Measurements from ENCODE around the gene R3HDM1.
A peak's percentile ranks its signal among the peaks of the same experiment; 100 is the strongest.
"Not testable (repeated sequence)": the region's sequence is repeated elsewhere in the genome, so short reads cannot be mapped to it uniquely, and the experiment has no call there.

R3HDM1 gene

DNA sequence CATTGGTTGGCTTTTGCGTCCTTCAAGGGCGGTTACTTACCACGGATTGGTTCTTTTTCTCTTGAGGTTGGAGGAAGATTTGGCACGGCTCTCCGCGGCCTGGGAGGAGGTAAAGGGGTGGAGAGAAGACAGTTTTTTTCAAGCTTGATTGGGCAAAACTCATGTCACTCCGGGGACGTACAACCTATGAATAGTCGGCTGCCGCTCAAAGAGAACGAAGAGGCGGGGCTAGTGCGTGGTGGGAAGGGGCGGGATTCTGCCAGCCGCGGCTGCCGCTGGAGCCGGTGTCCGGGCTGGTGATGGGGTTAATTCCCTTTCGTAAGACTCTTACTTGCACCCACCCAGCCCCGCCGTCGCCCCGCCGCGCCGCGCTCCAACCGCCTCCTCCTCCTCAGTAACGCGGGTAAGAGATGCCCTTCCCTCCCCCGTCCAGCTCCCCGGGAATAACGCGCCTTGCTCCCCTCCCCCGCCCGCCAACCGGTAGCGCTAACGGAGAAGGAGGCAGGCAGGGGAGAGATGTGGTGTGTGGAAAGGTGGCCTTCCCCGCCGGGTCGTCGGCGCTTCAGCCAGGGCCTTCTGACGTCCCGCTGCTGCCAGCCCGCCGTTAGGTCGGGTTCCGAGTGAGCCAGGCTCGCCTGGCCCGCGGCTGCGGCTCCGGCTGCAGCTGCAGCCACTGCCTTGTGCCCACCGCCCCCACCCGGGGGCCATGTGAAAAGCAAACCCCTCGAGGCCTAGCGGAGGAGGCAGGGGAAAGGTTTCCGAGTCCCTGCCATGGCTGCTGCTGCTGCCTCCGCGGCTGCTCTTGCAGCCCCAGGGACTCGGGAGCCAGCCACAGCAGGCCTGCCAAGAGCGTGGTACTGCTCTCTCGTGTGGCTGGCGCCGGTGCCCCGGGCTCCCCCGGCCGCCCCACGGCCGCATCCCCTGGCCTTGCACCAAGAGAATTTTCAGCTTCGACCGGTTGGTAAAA is at the start of gene R3HDM1:
R3HDM1 (plus strand) TSS at position 254 of the 967 bp plus-strand sequence. CDS start 73,362 bp downstream, outside the sequence.
- no peak within 1 kb of the TSS for H3K27ac Mint-ChIP-seq
- no peaks in the 10 kb centered on the region for H3K36me3 Mint-ChIP-seq
- no peaks in the 10 kb centered on the region for H3K27me3 Mint-ChIP-seq
- no peak within 1 kb of the TSS for H3K4me3 Mint-ChIP-seq
- peaks cover 34% of the 10 kb centered on the region for H3K4me1 Mint-ChIP-seq
- ATAC-seq = peak; percentile 95
- H3K9me3 Mint-ChIP-seq = no peaks in the 10 kb centered on the region

DNA sequence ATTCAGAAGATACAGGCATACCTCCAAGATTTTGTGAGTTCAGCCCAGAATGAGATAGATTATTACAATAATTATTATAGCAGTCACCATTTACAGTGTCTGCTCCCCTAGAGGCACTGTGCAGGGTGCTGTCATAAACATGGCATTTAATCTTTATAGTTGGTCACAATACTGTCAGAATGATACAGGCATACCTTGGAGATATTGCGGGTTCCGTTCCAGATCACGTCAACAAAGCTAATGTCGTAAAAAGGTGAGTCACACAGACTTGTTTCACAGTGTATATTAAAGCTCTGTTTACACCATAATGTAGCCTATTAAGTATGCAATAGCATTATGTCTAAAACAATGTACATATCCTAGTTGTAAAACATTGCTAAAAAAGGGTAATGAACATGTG is 45.8 kb upstream of the R3HDM1 start:
- Mint-ChIP-seq H3K27ac (no peak overlapping the region), H3K4me1 (peaks cover 15% of the 10 kb centered on the region), H3K36me3 (peaks cover 52% of the 10 kb centered on the region), H3K27me3 (no peaks in the 10 kb centered on the region), H3K9me3 (no peaks in the 10 kb centered on the region), H3K4me3 (no peak overlapping the region)
- no peak for ATAC-seq

DNA sequence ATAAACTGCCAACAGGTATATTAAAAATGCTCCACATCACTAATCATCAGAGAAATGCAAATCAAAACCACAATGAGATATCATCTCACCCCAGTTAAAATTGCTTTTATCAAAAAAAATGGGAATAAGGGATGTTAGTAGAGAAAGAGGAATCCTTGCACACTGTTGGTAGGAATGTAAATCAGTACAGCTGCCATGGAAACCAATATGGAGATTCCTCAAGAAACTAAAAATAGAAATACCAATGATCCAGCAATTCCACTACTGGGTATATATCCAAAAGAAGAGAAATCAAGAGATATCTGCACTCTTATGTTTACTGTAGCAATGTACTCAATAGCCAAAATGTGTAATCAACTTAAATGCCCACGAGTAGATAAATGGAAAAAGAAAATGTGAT is 40.9 kb upstream of the R3HDM1 start:
- H3K27me3 Mint-ChIP-seq = no peaks in the 10 kb centered on the region
- no peak for ATAC-seq
- H3K9me3 Mint-ChIP-seq = peaks cover 9% of the 10 kb centered on the region
- H3K4me1 Mint-ChIP-seq = peaks cover 15% of the 10 kb centered on the region
- H3K27ac Mint-ChIP-seq = no peak overlapping the region
- H3K36me3 Mint-ChIP-seq = peaks cover 68% of the 10 kb centered on the region
- no peak overlapping the region for H3K4me3 Mint-ChIP-seq

DNA sequence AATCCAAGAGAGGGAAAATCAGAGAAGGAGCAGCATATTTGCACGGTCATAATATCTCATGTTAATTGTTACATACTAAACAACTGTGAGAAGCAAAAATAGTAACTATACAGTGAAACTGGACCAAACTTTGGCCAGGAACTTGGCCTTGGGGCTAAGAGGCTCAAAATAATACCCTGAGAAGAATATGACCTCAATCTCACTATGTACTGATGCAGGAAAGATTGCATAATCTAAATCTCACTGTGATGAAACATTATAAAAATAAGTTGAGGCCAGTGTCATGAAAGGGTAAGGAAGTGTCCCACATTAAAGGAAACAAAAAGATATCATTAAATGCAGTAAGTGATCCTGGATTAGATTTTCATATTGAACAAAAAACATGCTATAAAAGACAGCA is 36.8 kb upstream of the R3HDM1 start:
- Mint-ChIP-seq H3K4me1 (peaks cover 6% of the 10 kb centered on the region), H3K36me3 (peaks cover 64% of the 10 kb centered on the region), H3K9me3 (peaks cover 22% of the 10 kb centered on the region), H3K4me3 (no peak overlapping the region), H3K27me3 (no peaks in the 10 kb centered on the region), H3K27ac (no peak overlapping the region)
- no peak for ATAC-seq

DNA sequence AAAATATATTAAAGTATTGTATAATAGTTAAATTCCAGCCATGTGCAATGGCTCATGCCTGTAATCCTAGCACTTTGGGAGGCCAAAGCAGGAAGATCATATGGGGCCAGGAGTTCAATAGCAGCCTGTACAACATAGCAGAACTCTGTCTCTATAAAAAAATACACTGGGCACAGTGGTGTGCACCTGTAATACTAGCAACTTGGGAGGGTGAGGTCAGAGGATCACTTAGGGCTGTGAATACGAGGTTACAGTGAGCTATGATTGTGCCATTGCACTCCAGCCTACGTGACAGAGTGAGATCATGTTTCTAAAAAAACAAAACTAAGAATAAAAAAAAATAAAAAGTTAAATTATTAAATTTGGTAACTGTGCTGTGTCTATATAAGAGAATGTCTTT is 36.4 kb upstream of the R3HDM1 start:
- no peak for ATAC-seq
- Mint-ChIP-seq H3K36me3 (peaks cover 64% of the 10 kb centered on the region), H3K4me1 (peaks cover 2% of the 10 kb centered on the region), H3K9me3 (peaks cover 24% of the 10 kb centered on the region), H3K27ac (no peak overlapping the region), H3K27me3 (no peaks in the 10 kb centered on the region), H3K4me3 (no peak overlapping the region)

DNA sequence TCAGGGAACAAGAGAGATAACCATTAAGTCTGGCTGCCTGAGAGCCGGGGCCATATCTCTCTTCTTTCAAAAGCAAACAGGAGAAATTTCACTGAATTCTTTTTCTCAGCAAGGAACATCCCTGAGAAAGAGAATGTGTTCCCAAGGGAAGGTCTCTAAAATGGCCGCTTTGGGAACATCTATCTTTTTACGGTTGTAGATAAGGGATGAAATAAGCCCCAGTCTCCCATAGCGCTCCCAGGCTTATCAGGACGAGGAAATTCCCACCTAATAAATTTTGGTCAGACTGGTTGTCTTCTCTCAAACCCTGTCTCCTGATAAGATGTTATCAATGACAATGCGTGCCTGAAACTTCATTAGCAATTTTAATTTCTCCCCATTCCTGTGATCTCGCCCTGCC is 32.7 kb upstream of the R3HDM1 start:
- H3K27me3 Mint-ChIP-seq, H3K27ac Mint-ChIP-seq, H3K4me1 Mint-ChIP-seq, ATAC-seq, H3K4me3 Mint-ChIP-seq: not testable (repeated sequence)
- Mint-ChIP-seq H3K9me3 (peaks cover 22% of the 10 kb centered on the region), H3K36me3 (peaks cover 77% of the 10 kb centered on the region)

DNA sequence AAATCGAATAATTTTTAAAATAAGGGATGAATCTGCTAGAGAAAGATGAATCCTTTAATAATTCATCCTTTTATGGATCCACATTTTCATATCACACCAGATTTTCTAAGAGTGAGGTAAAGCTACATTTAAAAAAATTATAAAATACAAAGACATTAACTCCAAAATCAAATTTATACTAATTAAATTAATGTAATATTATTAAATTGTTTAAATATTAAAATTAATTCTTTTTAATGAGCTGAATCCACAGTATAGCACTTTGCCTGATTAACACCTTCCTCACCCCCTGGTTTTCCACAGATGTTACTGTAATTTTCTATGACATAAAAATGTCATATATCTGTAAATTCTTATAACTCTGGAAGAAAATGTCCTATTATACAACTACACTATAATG is 26.5 kb upstream of the R3HDM1 start:
- Mint-ChIP-seq H3K36me3 (peaks cover 56% of the 10 kb centered on the region), H3K4me3 (no peak overlapping the region), H3K27me3 (no peaks in the 10 kb centered on the region), H3K4me1 (no peaks in the 10 kb centered on the region), H3K27ac (no peak overlapping the region), H3K9me3 (peaks cover 12% of the 10 kb centered on the region)
- no peak for ATAC-seq

DNA sequence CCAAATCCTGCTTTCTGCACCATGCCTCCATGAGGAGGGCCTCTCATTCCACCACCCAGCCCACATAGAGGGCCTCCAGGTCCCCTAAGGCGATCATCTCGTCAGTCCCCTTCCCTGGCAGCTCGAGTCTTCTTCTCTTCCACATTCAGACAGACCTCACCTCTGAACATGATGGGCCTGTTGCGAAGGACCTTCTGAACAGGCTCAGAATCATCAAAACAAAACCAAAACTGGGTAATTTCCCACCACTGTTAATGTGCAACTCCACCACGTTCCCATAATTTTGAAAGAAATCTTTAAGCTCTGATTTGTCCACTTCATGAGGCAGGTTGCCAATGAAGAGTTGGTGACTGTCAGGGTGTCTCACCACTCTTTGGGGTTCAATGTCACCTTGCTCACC is 20.7 kb upstream of the R3HDM1 start:
- Mint-ChIP-seq H3K27ac (no peak overlapping the region), H3K9me3 (peaks cover 9% of the 10 kb centered on the region), H3K4me1 (no peaks in the 10 kb centered on the region), H3K4me3 (no peak overlapping the region), H3K36me3 (peaks cover 36% of the 10 kb centered on the region), H3K27me3 (no peaks in the 10 kb centered on the region)
- no peak for ATAC-seq

DNA sequence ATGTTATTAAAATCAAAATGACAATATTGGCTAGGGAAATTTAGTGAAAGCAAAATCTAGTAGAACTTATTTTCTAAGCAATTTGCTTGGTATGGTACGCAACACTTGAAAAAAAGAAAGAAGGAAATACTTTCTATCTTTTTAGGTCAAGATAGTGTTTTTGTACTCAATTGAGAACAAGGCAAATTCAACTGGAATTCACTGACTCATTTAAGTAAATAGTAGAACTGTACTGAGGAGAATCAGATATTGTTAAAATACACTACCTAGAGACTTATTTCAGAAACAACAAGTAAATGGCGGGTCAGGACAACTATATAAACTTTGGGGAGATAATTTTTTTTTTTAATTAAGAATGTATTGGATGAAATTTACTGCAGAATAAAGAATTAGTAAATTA is 19.2 kb upstream of the R3HDM1 start:
- Mint-ChIP-seq H3K4me3 (no peak overlapping the region), H3K4me1 (no peaks in the 10 kb centered on the region), H3K27me3 (no peaks in the 10 kb centered on the region), H3K27ac (no peak overlapping the region), H3K36me3 (peaks cover 31% of the 10 kb centered on the region), H3K9me3 (peaks cover 7% of the 10 kb centered on the region)
- no peak for ATAC-seq

DNA sequence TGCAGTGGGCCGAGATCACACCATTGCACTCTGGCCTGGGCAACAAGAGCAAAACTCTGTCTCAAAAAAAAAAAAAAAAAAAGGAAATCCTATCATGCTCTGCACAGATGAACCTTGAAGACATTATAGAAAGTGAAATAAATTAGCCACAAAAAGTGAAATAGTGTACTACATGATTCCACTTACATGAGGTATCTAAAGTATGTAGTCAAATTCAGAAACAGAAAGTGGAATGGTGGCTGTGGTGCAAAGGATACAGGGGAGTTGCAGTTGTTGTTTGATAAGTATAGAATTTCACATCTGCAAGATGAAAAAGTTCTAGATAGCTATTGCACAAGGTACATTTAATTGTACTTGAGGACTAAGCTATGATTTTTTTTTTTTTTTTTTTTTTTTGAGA is 5.5 kb upstream of the R3HDM1 start:
- no peak overlapping the region for H3K4me3 Mint-ChIP-seq
- H3K36me3 Mint-ChIP-seq = peaks cover 17% of the 10 kb centered on the region
- no peak overlapping the region for H3K27ac Mint-ChIP-seq
- H3K27me3 Mint-ChIP-seq = no peaks in the 10 kb centered on the region
- ATAC-seq = no peak
- H3K4me1 Mint-ChIP-seq = no peaks in the 10 kb centered on the region
- no peaks in the 10 kb centered on the region for H3K9me3 Mint-ChIP-seq

DNA sequence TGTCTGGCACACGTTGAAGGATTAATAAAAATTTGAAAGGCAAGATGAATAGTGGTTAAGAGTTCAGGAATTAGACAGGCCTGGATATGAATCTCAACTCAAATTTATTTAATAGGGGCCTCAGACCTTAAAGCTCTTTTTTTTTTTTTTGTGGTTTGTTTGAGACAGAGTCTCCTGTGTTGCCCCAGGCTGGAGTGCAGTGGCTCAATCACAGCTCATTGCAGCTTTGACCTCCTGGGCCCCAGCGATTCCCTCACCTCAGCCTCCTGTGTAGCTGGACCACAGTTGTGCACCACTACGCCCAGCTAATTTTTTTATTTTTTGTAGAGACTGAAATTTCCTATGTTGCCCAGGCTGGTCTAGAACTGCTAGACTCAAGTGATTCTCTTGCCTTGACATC is 3.3 kb upstream of the R3HDM1 start:
- H3K27ac Mint-ChIP-seq = no peak overlapping the region
- H3K4me1 Mint-ChIP-seq = peaks cover 12% of the 10 kb centered on the region
- H3K4me3 Mint-ChIP-seq = no peak overlapping the region
- H3K27me3 Mint-ChIP-seq = no peaks in the 10 kb centered on the region
- peaks cover 9% of the 10 kb centered on the region for H3K36me3 Mint-ChIP-seq
- H3K9me3 Mint-ChIP-seq = no peaks in the 10 kb centered on the region
- no peak for ATAC-seq

DNA sequence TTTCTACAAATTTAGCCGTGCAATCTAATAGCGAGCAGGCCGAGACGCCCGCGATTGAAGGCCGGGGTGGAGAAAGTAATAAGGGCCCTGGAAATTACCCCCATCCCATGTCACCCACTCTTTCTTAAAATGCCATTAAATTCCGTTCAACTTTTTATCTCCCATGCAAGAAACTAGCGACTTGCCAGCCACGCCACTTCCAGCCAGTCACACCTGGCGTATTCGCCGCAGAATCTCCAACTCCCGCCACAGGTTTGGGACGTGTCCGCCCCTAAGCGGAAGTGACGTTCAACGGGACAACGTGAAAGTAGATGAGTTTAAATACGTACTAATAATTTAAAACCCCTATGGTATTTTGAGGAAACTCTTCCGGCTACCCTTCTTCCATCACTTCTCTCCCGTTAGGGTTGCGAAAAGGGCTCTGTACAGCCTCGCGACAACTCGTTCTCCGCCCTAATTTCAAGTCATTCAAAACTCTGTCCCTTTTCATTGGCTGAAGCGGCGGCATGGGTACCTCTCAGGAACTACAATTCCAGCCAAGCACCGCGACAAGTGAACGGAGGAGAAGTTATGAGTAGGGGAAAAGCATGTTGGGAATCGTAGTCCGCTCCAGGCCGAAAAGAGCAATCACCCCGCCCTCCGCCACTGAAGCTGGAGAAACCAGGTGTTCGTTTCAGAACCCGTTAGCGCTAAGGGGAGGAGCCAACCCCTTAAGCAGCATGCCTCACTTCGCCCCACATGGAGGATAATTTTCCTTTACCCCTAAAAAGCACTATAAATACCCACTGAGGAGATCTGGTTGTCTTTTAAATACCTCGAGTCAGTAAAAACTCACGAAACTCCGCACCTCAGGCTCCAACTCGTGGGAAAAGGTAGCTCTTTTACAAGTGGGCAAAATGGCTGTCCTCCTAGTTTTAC is 712 bp upstream of the R3HDM1 start, which contains the start of gene ZRANB3:
ZRANB3 (minus strand) TSS at position 906 of the 918 bp plus-strand sequence.
- no peaks in the 10 kb centered on the region for H3K9me3 Mint-ChIP-seq
- peak; percentile 88 for ATAC-seq
- no peak within 1 kb of the TSS for H3K4me3 Mint-ChIP-seq
- peaks cover 28% of the 10 kb centered on the region for H3K4me1 Mint-ChIP-seq
- H3K36me3 Mint-ChIP-seq = no peaks in the 10 kb centered on the region
- H3K27me3 Mint-ChIP-seq = no peaks in the 10 kb centered on the region
- no peak within 1 kb of the TSS for H3K27ac Mint-ChIP-seq

DNA sequence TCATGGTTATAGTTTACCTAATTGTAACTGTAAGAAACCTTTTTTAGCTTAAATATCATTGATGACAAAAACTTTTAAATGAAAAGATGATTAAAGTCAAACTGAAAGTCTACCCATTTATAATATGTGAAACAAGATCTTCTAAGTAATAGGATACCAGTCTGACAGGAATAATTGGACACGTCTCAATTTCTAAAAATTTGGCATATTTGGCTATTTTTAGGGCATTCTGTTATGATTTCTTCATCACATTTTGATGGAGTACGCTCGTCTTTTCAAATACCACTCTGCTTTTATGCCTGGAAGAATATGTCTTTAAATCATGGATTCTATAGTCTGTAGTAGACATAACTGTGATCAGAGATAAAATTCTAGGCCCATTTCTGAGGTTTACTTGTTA is 1.3 kb downstream of the R3HDM1 start:
- H3K36me3 Mint-ChIP-seq = no peaks in the 10 kb centered on the region
- H3K27me3 Mint-ChIP-seq = no peaks in the 10 kb centered on the region
- no peak overlapping the region for H3K4me3 Mint-ChIP-seq
- H3K4me1 Mint-ChIP-seq = peaks cover 34% of the 10 kb centered on the region
- H3K27ac Mint-ChIP-seq = no peak overlapping the region
- ATAC-seq = no peak
- no peaks in the 10 kb centered on the region for H3K9me3 Mint-ChIP-seq

DNA sequence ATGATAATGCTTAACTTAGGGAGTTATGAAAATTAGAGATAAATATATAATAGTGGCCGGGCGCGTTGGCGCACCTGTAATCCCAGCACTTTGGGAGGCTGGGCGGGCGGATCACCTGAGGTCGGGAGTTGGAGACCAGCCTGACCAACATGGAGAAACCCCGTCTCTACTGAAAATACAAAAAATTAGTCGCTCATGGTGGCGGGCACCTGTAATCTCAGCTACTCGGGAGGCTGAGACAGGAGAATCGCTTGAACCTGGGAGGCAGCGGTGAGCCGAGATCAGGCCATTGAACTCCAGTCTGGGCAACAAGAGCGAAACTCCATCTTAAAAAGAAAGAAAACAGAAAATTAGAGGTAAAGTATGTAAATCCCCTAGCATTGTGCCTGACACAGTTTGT is 2.3 kb downstream of the R3HDM1 start:
- not testable (repeated sequence) for ATAC-seq, H3K27me3 Mint-ChIP-seq, H3K4me3 Mint-ChIP-seq, H3K36me3 Mint-ChIP-seq, H3K9me3 Mint-ChIP-seq, H3K27ac Mint-ChIP-seq
- peaks cover 34% of the 10 kb centered on the region for H3K4me1 Mint-ChIP-seq

DNA sequence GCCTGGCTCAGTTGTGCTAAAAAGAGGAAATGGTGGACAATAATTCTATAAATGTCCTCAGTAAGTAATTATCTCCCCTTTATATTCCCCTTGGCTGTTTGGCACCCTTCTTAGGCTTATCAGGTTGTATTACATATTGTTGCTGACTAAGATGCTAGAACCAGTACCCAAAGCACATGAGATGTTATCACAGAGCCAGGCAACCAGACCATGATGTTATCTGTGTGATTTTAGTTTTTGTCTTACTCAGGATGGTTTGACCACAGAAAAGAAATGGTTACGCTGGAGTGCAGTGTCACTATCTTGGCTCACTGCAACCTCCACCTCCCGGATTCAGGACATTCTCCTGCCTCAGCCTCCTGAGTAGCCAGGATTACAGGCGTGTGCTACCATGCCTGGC is 15.2 kb downstream of the R3HDM1 start:
- ATAC-seq = no peak

More for the DNA sequence above, 15.2 kb downstream of the R3HDM1 start:
- H3K4me3 Mint-ChIP-seq = no peak overlapping the region
- H3K9me3 Mint-ChIP-seq = no peaks in the 10 kb centered on the region
- H3K4me1 Mint-ChIP-seq = peaks cover 8% of the 10 kb centered on the region
- H3K36me3 Mint-ChIP-seq = peaks cover 12% of the 10 kb centered on the region
- H3K27ac Mint-ChIP-seq = no peak overlapping the region
- no peaks in the 10 kb centered on the region for H3K27me3 Mint-ChIP-seq

Measured in stimulated activated memory B cell treated with anti-CD40 and anti-IgM and Interleukin-4, amounts not matched to agents 10 μg/mL and 1 μg/mL and 100 μg/mL, for 72 hours (primary cell).